ENCODE measurements around the gene KIF18B. TPM values are rescaled to one million over a fixed set of nuclear protein-coding genes. Genes with fewer than 3 reads are reported as not detected.

The KIF18B gene
- total RNA-seq, 1 donor from 2014 or later = 22.5 TPM

- no peak for TF ChIP-seq CTCF (conservative IDR thresholded peaks at IDR 0.05; ENCODE audit: low read depth, low read length)
- no peak for DNase-seq (ENCODE audit: low read depth)
- no peak overlapping the region for H3K4me3 ChIP-seq (ENCODE audit: low read depth, low read length)
Observed at GRCh38 chr17:44909681-44910144, 37.9 kb downstream of the KIF18B start.

- no peak for DNase-seq (ENCODE audit: low read depth)
- TF ChIP-seq CTCF (conservative IDR thresholded peaks at IDR 0.05; ENCODE audit: low read depth, low read length) = no peak
Observed at GRCh38 chr17:44908761-44909326, 38.7 kb downstream of the KIF18B start.

GRCh38 chr17:44907729-44908470, 39.7 kb downstream of the KIF18B start:
- H3K4me3 ChIP-seq (ENCODE audit: low read depth, low read length) = no peak overlapping the region
- no peak for DNase-seq (ENCODE audit: low read depth)
- TF ChIP-seq CTCF (conservative IDR thresholded peaks at IDR 0.05; ENCODE audit: low read depth, low read length) = no peak

More at GRCh38 chr17:44908761-44909326, 38.7 kb downstream of the KIF18B start:
- no peak overlapping the region for H3K4me3 ChIP-seq (ENCODE audit: low read depth, low read length)

- no peak for DNase-seq (ENCODE audit: low read depth)
Observed at GRCh38 chr17:44906763-44907728, 40.5 kb downstream of the KIF18B start.

GRCh38 chr17:44906010-44906646, 41.4 kb downstream of the KIF18B start:
- TF ChIP-seq CTCF (conservative IDR thresholded peaks at IDR 0.05; ENCODE audit: low read depth, low read length) = no peak
- H3K4me3 ChIP-seq (ENCODE audit: low read depth, low read length) = no peak overlapping the region
- no peak for DNase-seq (ENCODE audit: low read depth)

More at GRCh38 chr17:44906763-44907728, 40.5 kb downstream of the KIF18B start:
- H3K4me3 ChIP-seq (ENCODE audit: low read depth, low read length) = no peak overlapping the region
- TF ChIP-seq CTCF (conservative IDR thresholded peaks at IDR 0.05; ENCODE audit: low read depth, low read length) = no peak

All from epithelial cell of proximal tubule (primary cell).